ENCODE measurements around the gene RRP15.

The RRP15 gene

DNA sequence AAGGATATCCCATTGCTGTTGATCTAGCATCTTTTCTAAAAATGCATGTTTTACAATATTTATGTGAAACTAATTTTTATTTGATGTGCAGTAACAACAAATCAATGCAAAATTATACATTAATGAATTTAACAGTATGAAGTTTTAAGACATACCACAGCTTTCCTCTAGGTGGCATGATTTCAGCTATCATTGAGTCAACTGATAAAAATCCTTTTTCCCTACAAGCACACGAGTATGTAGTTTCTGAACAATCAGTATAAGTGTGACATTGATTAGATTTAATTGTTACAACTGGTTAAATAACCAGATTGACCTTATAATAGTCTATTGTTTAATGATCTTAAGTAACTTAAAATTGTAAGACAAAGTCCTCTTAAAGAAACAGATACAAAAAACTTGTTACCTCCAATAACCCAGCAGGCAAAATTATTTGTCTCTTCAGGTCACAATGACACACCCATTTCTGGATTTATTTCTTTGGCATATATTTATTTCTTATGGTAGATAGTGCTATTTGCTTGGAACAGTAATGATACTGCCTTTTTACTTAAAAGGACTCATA is 54.3 kb downstream of the RRP15 start:
- no peaks in the 10 kb centered on the region for H3K9me3 Mint-ChIP-seq
- H3K4me3 Mint-ChIP-seq = no peak overlapping the region
- no peaks in the 10 kb centered on the region for H3K36me3 Mint-ChIP-seq (ENCODE audit: low read depth)
- H3K27ac Mint-ChIP-seq = no peak overlapping the region
- no peaks in the 10 kb centered on the region for H3K4me1 Mint-ChIP-seq (ENCODE audit: low read depth)
- peaks cover 11% of the 10 kb centered on the region for H3K27me3 Mint-ChIP-seq (ENCODE audit: low read depth)

GRCh38 chr1:218341325-218341724 is 56.2 kb downstream of the RRP15 start:
- Mint-ChIP-seq H3K36me3 (ENCODE audit: low read depth) (no peaks in the 10 kb centered on the region), H3K27ac (no peak overlapping the region), H3K4me3 (no peak overlapping the region), H3K9me3 (no peaks in the 10 kb centered on the region), H3K4me1 (ENCODE audit: low read depth) (peaks cover 3% of the 10 kb centered on the region), H3K27me3 (ENCODE audit: low read depth) (peaks cover 15% of the 10 kb centered on the region)

GRCh38 chr1:218342091-218342490 is 57.0 kb downstream of the RRP15 start:
- Mint-ChIP-seq H3K9me3 (no peaks in the 10 kb centered on the region), H3K36me3 (ENCODE audit: low read depth) (no peaks in the 10 kb centered on the region), H3K4me1 (ENCODE audit: low read depth) (peaks cover 11% of the 10 kb centered on the region), H3K4me3 (no peak overlapping the region), H3K27me3 (ENCODE audit: low read depth) (peaks cover 23% of the 10 kb centered on the region), H3K27ac (no peak overlapping the region)

DNA sequence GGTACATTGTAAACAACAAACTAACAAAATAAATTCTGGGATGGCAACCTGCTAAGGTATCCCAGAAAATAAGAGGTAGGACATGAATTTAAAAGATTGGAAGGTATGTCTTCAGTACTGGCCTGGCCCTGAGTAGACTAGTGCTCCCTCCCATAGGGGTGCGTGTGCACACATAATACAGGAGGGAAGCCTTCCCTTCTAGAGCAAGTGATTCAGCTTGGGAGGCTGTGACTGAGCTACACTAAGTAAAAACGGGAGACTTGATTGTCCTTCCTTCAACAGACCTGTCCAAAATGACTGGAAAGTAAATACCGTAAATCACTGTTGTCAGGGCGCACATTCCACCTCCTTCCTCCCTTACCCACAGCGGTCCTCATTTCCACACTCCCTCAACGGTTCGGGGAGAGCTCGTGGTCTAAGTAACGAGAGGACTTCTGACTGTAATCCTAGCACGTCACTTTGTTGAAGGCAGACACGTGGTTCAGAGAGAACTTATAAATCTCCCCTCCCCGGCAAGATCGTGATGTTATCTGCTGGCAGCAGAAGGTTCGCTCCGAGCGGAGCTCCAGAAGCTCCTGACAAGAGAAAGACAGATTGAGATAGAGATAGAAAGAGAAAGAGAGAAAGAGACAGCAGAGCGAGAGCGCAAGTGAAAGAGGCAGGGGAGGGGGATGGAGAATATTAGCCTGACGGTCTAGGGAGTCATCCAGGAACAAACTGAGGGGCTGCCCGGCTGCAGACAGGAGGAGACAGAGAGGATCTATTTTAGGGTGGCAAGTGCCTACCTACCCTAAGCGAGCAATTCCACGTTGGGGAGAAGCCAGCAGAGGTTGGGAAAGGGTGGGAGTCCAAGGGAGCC is 60.0 kb downstream of the RRP15 start, which contains the start of gene TGFB2:
TGFB2 (plus strand) TSS at position 523 of the 859 bp plus-strand sequence. CDS start 1,366 bp downstream, outside the sequence.
- Mint-ChIP-seq H3K27ac (no peak within 1 kb of the TSS), H3K4me1 (ENCODE audit: low read depth) (peaks cover 13% of the 10 kb centered on the region), H3K27me3 (ENCODE audit: low read depth) (peaks cover 51% of the 10 kb centered on the region), H3K4me3 (no peak within 1 kb of the TSS), H3K9me3 (no peaks in the 10 kb centered on the region), H3K36me3 (ENCODE audit: low read depth) (no peaks in the 10 kb centered on the region)

- H3K4me3 Mint-ChIP-seq = no peak overlapping the region
- no peaks in the 10 kb centered on the region for H3K9me3 Mint-ChIP-seq
- no peak overlapping the region for H3K27ac Mint-ChIP-seq
- H3K36me3 Mint-ChIP-seq (ENCODE audit: low read depth) = no peaks in the 10 kb centered on the region
- H3K27me3 Mint-ChIP-seq (ENCODE audit: low read depth) = peaks cover 58% of the 10 kb centered on the region
- H3K4me1 Mint-ChIP-seq (ENCODE audit: low read depth) = peaks cover 13% of the 10 kb centered on the region
These were observed 60.7 kb downstream of the RRP15 start for GRCh38 chr1:218345673-218346390.

DNA sequence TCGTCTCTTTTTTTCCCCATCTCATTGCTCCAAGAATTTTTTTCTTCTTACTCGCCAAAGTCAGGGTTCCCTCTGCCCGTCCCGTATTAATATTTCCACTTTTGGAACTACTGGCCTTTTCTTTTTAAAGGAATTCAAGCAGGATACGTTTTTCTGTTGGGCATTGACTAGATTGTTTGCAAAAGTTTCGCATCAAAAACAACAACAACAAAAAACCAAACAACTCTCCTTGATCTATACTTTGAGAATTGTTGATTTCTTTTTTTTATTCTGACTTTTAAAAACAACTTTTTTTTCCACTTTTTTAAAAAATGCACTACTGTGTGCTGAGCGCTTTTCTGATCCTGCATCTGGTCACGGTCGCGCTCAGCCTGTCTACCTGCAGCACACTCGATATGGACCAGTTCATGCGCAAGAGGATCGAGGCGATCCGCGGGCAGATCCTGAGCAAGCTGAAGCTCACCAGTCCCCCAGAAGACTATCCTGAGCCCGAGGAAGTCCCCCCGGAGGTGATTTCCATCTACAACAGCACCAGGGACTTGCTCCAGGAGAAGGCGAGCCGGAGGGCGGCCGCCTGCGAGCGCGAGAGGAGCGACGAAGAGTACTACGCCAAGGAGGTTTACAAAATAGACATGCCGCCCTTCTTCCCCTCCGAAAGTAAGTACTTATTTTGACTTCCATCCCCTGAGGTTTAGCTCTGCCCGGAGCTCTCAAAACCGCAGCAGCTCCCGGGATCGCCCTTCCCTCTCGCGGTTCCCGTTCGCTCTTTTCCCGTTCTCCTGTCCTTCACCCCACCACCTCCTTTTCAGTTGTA is 61.5 kb downstream of the RRP15 start:
- H3K4me1 Mint-ChIP-seq (ENCODE audit: low read depth) = peaks cover 19% of the 10 kb centered on the region
- no peaks in the 10 kb centered on the region for H3K9me3 Mint-ChIP-seq
- H3K36me3 Mint-ChIP-seq (ENCODE audit: low read depth) = no peaks in the 10 kb centered on the region
- H3K27ac Mint-ChIP-seq = no peak overlapping the region
- peaks cover 58% of the 10 kb centered on the region for H3K27me3 Mint-ChIP-seq (ENCODE audit: low read depth)
- no peak overlapping the region for H3K4me3 Mint-ChIP-seq

DNA sequence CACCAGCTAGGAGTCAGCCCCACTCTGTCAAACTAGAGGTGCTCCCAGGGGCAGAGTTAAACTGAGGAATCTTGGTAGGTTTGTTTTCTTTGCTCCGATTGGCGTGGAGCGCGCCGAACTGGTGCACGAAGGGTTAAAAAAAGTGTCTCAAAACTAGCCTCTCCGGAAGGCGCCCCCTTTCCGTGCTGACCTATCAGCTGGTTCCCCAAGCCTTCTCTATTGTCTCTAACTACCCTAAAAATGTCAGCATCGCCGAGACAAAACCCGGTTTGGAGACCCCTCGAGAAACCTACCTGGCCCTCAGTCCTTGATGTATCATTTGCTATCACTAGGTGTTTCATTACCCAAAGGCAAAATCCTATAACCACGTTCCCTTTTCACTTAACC is 62.2 kb downstream of the RRP15 start:
- Mint-ChIP-seq H3K36me3 (ENCODE audit: low read depth) (no peaks in the 10 kb centered on the region), H3K4me3 (no peak overlapping the region), H3K9me3 (no peaks in the 10 kb centered on the region), H3K27me3 (ENCODE audit: low read depth) (peaks cover 54% of the 10 kb centered on the region), H3K4me1 (ENCODE audit: low read depth) (peaks cover 20% of the 10 kb centered on the region), H3K27ac (no peak overlapping the region)

DNA sequence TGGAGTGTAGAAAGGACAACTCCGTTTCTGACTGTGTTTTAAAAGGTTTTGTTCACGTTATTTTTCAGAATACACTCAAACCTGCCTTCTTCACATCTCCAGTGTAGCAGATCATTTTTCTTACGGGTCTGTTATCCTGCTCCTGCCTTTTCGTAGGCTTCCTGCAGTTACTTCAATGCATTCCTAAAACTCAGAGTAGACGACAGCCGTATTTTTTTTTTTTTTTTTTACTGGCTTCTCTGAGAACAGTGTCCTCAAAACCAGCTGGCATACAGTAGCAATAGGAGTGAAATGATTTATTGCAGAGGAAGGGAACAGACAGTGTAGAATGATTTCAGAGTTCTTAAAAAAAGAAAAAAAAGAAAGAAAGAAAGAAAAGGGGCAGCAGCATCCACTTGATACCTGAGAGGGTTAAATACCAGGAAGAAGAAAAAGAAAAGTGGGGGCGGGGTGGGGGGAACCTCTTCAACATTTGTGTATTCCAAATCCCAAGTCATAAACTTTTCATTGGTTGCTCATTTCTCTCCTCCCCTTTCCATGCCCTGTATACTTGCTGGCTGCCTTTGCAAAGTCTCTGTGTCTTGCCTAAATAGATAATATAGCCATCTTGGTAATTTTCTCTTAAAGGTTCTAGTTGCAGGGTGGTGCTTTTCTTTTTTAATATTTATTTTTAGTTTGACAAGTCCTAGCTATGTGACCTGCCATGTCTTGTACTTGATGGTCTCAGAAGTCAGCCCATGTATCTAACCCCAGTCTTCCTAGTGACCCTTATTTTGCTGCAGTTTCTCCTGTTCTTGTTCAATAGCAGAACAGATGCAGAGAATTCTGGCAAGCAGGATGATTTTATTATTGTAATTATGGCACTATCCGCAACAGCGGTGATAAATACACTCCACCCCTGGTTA is 62.9 kb downstream of the RRP15 start:
- H3K36me3 Mint-ChIP-seq (ENCODE audit: low read depth) = no peaks in the 10 kb centered on the region
- H3K27ac Mint-ChIP-seq = no peak overlapping the region
- peaks cover 53% of the 10 kb centered on the region for H3K27me3 Mint-ChIP-seq (ENCODE audit: low read depth)
- H3K4me1 Mint-ChIP-seq (ENCODE audit: low read depth) = peaks cover 20% of the 10 kb centered on the region
- H3K9me3 Mint-ChIP-seq = no peaks in the 10 kb centered on the region
- no peak overlapping the region for H3K4me3 Mint-ChIP-seq

GRCh38 chr1:218348628-218349071 is 63.6 kb downstream of the RRP15 start:
- Mint-ChIP-seq H3K4me1 (ENCODE audit: low read depth) (peaks cover 20% of the 10 kb centered on the region), H3K27me3 (ENCODE audit: low read depth) (peaks cover 55% of the 10 kb centered on the region), H3K9me3 (no peaks in the 10 kb centered on the region), H3K27ac (no peak overlapping the region), H3K4me3 (no peak overlapping the region), H3K36me3 (ENCODE audit: low read depth) (no peaks in the 10 kb centered on the region)

- Mint-ChIP-seq H3K27ac (no peak overlapping the region), H3K27me3 (ENCODE audit: low read depth) (peaks cover 60% of the 10 kb centered on the region)
These were observed 64.4 kb downstream of the RRP15 start for GRCh38 chr1:218349348-218350034.

DNA sequence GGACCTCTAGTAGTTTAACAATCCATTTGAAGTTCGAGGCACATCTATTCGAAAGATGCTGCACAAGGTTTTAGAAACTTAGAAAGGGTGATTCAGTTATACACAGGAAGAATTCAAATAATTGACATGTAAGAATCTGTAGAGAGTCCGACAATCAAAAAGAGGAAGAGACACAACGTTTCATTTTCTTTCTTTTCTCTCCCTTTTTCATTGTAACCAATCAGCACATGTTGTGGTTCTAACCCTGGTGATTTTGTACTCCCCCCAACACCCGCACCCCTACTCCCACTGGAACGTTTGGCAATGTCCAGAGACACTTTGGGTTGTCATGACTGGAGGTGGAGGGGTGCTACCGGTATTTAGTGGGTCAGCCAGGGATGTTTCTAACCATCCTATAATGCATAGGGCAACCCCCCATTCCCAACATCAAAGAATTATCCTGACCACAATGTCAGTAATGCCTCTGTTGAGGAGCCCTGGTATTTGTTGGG is 65.0 kb downstream of the RRP15 start:
- Mint-ChIP-seq H3K9me3 (no peaks in the 10 kb centered on the region), H3K27ac (no peak overlapping the region), H3K4me3 (no peak overlapping the region), H3K36me3 (ENCODE audit: low read depth) (no peaks in the 10 kb centered on the region), H3K27me3 (ENCODE audit: low read depth) (peaks cover 60% of the 10 kb centered on the region), H3K4me1 (ENCODE audit: low read depth) (peaks cover 20% of the 10 kb centered on the region)

More at GRCh38 chr1:218349348-218350034, 64.4 kb downstream of the RRP15 start:
- H3K36me3 Mint-ChIP-seq (ENCODE audit: low read depth) = no peaks in the 10 kb centered on the region
- no peak overlapping the region for H3K4me3 Mint-ChIP-seq
- peaks cover 20% of the 10 kb centered on the region for H3K4me1 Mint-ChIP-seq (ENCODE audit: low read depth)
- no peaks in the 10 kb centered on the region for H3K9me3 Mint-ChIP-seq

- H3K4me3 Mint-ChIP-seq = peak overlapping the region; percentile 1
- no peak overlapping the region for H3K27ac Mint-ChIP-seq
- no peaks in the 10 kb centered on the region for H3K36me3 Mint-ChIP-seq (ENCODE audit: low read depth)
- peaks cover 60% of the 10 kb centered on the region for H3K27me3 Mint-ChIP-seq (ENCODE audit: low read depth)
- H3K4me1 Mint-ChIP-seq (ENCODE audit: low read depth) = peaks cover 20% of the 10 kb centered on the region
- no peaks in the 10 kb centered on the region for H3K9me3 Mint-ChIP-seq
These were observed 65.7 kb downstream of the RRP15 start for GRCh38 chr1:218350801-218351266.

All from T-helper 1 cell treated with Interleukin-12 subunit alpha and Interleukin-12 subunit beta and Interleukin-4 antibody, amounts not matched to agents 30 μg/mL and 1 μg/mL, for 36 hours (primary cell).